Measurements from ENCODE around the gene DTX4.

DNA sequence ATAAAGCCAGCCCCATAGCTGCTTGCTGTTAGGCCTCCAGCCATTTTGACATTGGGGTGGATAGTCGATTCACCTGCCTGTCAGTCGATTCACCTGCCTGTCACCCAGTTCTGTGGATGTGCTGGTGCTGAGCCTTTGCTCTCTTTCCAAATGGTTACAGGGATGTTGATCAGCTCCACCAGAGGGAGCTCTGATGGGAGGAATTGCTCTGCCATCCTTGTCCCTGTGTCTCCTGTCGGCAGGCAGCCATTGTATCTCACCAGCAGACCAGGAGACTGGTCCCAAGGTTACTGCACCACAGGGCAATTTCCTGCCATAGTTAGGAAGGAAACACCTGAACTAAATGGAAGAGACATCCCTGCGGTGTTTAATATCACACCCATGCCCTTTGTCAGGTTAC is 34.7 kb downstream of the DTX4 start:
- TF ChIP-seq, protein P1, sequence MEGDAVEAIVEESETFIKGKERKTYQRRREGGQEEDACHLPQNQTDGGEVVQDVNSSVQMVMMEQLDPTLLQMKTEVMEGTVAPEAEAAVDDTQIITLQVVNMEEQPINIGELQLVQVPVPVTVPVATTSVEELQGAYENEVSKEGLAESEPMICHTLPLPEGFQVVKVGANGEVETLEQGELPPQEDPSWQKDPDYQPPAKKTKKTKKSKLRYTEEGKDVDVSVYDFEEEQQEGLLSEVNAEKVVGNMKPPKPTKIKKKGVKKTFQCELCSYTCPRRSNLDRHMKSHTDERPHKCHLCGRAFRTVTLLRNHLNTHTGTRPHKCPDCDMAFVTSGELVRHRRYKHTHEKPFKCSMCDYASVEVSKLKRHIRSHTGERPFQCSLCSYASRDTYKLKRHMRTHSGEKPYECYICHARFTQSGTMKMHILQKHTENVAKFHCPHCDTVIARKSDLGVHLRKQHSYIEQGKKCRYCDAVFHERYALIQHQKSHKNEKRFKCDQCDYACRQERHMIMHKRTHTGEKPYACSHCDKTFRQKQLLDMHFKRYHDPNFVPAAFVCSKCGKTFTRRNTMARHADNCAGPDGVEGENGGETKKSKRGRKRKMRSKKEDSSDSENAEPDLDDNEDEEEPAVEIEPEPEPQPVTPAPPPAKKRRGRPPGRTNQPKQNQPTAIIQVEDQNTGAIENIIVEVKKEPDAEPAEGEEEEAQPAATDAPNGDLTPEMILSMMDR (IDR thresholded peaks at IDR 0.05; ENCODE audit: insufficient read depth, low read depth, low read length): peak; percentile 43
- no peak for TF ChIP-seq EZH2 (IDR thresholded peaks at IDR 0.05; ENCODE audit: insufficient read depth, low read length)

Measured in astrocyte (in vitro differentiated cells and primary cell).